H1 (cell line): Measurements from ENCODE around the gene LRRC41. TPM values are rescaled to one million over a fixed set of nuclear protein-coding genes. Genes with fewer than 3 reads are reported as not detected.
"Not testable (repeated sequence)": the region's sequence is repeated elsewhere in the genome, so short reads cannot be mapped to it uniquely, and the experiment has no call there.

ENCODE experiments used
- CTCF ChIA-PET: fragments of 300-600 bp; sonication (Branson Sonifier 250); formaldehyde crosslinking; loops from one replicate; lab custom pipeline; 2021; ENCODE audit not compliant: partially characterized antibody; lab: Charles Lee
- POLR2A ChIA-PET: fragments of 300-600 bp; sonication (Branson Sonifier 250); formaldehyde crosslinking; loops from one replicate; lab custom pipeline; 2021; ENCODE audit warnings: inconsistent platforms; ENCODE audit not compliant: partially characterized antibody; lab: Charles Lee
- DNase-seq, 2 experiments: peaks; one replicate each; pipeline versions ENCODE4 v3.0.0 to v3.0.0-alpha.2; 2010 to 2022; ENCODE audit warnings: low spot score in 2 of 2, low read depth in 1 of 2, mixed read lengths in 1 of 2
- FAIRE-seq: peaks from 2 replicates; lab custom pipeline; 2011; peaks lifted over from hg19 to GRCh38; lab: Jason Lieb, UNC
- H2AFZ ChIP-seq: 2 replicates; pipeline ENCODE4 v1.8.1; 2012; ENCODE audit warnings: low read length, inconsistent platforms
- H2AK5ac ChIP-seq: 2 replicates; pipeline ENCODE4 v1.6.1; 2013; ENCODE audit warnings: low read depth, low read length
- H2BK120ac ChIP-seq: replicated peaks from 2 replicates; pipeline ENCODE3; 2013; ENCODE audit warnings: low read depth, low read length, inconsistent platforms
- H2BK12ac ChIP-seq: 2 replicates; pipeline ENCODE4 v1.6.1; 2013; ENCODE audit warnings: low read depth, low read length
- H2BK15ac ChIP-seq: 2 replicates; pipeline ENCODE4 v1.6.1; 2013; ENCODE audit warnings: low read length
- H2BK20ac ChIP-seq: 2 replicates; pipeline ENCODE4 v1.6.1; 2013; ENCODE audit warnings: low read length
- H2BK5ac ChIP-seq: 2 replicates; pipeline ENCODE4 v1.6.1; 2013; ENCODE audit warnings: low read depth, low read length
- H3K14ac ChIP-seq: 2 replicates; pipeline ENCODE4 v1.6.1; 2013; ENCODE audit warnings: inconsistent platforms; ENCODE audit not compliant: insufficient read length
- H3K18ac ChIP-seq: 2 replicates; pipeline ENCODE4 v1.6.1; 2013; ENCODE audit warnings: low read length; ENCODE audit errors: extremely low read depth
- H3K23ac ChIP-seq: 2 replicates; pipeline ENCODE4 v1.6.1; 2013; ENCODE audit warnings: inconsistent platforms; ENCODE audit not compliant: insufficient read length
- H3K23me2 ChIP-seq: 2 replicates; pipeline ENCODE4 v1.6.1; 2013; ENCODE audit warnings: low read depth, low read length
- H3K27ac ChIP-seq: 2 replicates; pipeline ENCODE4 v1.6.1; 2011; ENCODE audit warnings: low read depth, low read length, inconsistent platforms
- H3K27me3 ChIP-seq, 4 experiments: replicated peaks in 1 of 4; 1 replicate in 1 of 4; 2 replicates in 3 of 4; pipeline versions ENCODE4 v1.6.1 to v1.8.1; 2011 to 2013; ENCODE audit warnings: low read length in 3 of 4, mild to moderate bottlenecking in 3 of 4, inconsistent platforms in 2 of 4, mixed read lengths in 2 of 4, moderate library complexity in 1 of 4; ENCODE audit not compliant: control insufficient read depth in 3 of 4, insufficient read depth in 3 of 4; ENCODE audit errors: extremely low read depth in 1 of 4
- H3K36me3 ChIP-seq, 4 experiments: 2 replicates each; pipeline versions ENCODE4 v1.6.1 to v1.8.1; 2011 to 2013; ENCODE audit warnings: mild to moderate bottlenecking in 4 of 4, low read length in 3 of 4, moderate library complexity in 2 of 4, control low read depth in 1 of 4, inconsistent platforms in 1 of 4; ENCODE audit not compliant: insufficient read depth in 4 of 4, control insufficient read depth in 2 of 4
- H3K4ac ChIP-seq: replicated peaks from 2 replicates; pipeline ENCODE3; 2013; ENCODE audit warnings: low read length, low read depth, mixed read lengths, inconsistent platforms; ENCODE audit not compliant: insufficient read length
- H3K4me1 ChIP-seq, 4 experiments: replicated peaks in 1 of 4; 1 replicate in 1 of 4; 2 replicates in 3 of 4; pipeline versions ENCODE4 v1.6.1 to v1.8.1; 2011 to 2013; ENCODE audit warnings: low read length in 3 of 4, inconsistent platforms in 2 of 4, mixed read lengths in 1 of 4; ENCODE audit not compliant: insufficient read depth in 4 of 4, control insufficient read depth in 3 of 4
- H3K4me2 ChIP-seq, 2 experiments: 2 replicates each; pipeline versions ENCODE4 v1.6.1 to v1.8.1; 2011 to 2013; ENCODE audit warnings: low read depth in 2 of 2, low read length in 2 of 2, control low read depth in 1 of 2, inconsistent platforms in 1 of 2, mild to moderate bottlenecking in 1 of 2; ENCODE audit not compliant: insufficient read depth in 1 of 2
- H3K4me3 ChIP-seq, 4 experiments: fragments of 200-600, 300-600 bp in 1 of 4; sonication (generic), shearing (Covaris generic), sonication (Bioruptor Twin) in 1 of 4; 2 replicates each; pipeline versions ENCODE4 v1.5.1 to v1.8.1; 2011 to 2016; ENCODE audit warnings: low read length in 4 of 4, low read depth in 3 of 4, control low read depth in 2 of 4, inconsistent platforms in 2 of 4, mild to moderate bottlenecking in 2 of 4, mixed read lengths in 1 of 4, moderate library complexity in 1 of 4; ENCODE audit not compliant: insufficient read depth in 2 of 4; ENCODE audit errors: extremely low read depth in 1 of 4
- H3K56ac ChIP-seq: replicated peaks from 2 replicates; pipeline ENCODE3; 2013; ENCODE audit warnings: low read depth, mild to moderate bottlenecking, mixed read lengths, low read length, inconsistent platforms; ENCODE audit not compliant: insufficient read length
- H3K79me1 ChIP-seq: 2 replicates; pipeline ENCODE4 v1.6.1; 2013; ENCODE audit warnings: low read depth, low read length, control low read depth
- H3K79me2 ChIP-seq, 2 experiments: 2 replicates each; pipeline versions ENCODE4 v1.6.1 to v1.8.1; 2012 to 2013; ENCODE audit warnings: low read length in 2 of 2, mild to moderate bottlenecking in 2 of 2, inconsistent platforms in 1 of 2; ENCODE audit not compliant: insufficient read depth in 2 of 2, control insufficient read depth in 1 of 2
- H3K9ac ChIP-seq, 4 experiments: replicated peaks in 1 of 4; 1 replicate in 1 of 4; 2 replicates in 3 of 4; pipeline versions ENCODE4 v1.6.1 to v1.8.1; 2011 to 2013; ENCODE audit warnings: low read depth in 3 of 4, low read length in 3 of 4, control low read depth in 2 of 4, mild to moderate bottlenecking in 2 of 4, moderate library complexity in 2 of 4, inconsistent platforms in 1 of 4; ENCODE audit errors: extremely low read depth in 1 of 4
- H3K9me3 ChIP-seq, 2 experiments: 2 replicates each; pipeline versions ENCODE4 v1.6.1 to v1.8.1; 2012 to 2013; ENCODE audit warnings: mild to moderate bottlenecking in 2 of 2, moderate library complexity in 2 of 2, control low read depth in 1 of 2, inconsistent platforms in 1 of 2, low read depth in 1 of 2, low read length in 1 of 2, mixed read lengths in 1 of 2; ENCODE audit not compliant: insufficient read depth in 2 of 2
- H4K20me1 ChIP-seq, 2 experiments: replicated peaks in 1 of 2; 2 replicates each; pipeline versions ENCODE3 to v1.8.1; 2011 to 2013; ENCODE audit warnings: inconsistent platforms in 2 of 2, low read length in 2 of 2, mild to moderate bottlenecking in 1 of 2; ENCODE audit not compliant: insufficient read depth in 2 of 2, control insufficient read depth in 1 of 2
- H4K5ac ChIP-seq: 2 replicates; pipeline ENCODE4 v1.6.1; 2013; ENCODE audit warnings: low read length, low read depth, mixed read lengths, inconsistent platforms; ENCODE audit not compliant: insufficient read length
- H4K8ac ChIP-seq: 2 replicates; pipeline ENCODE4 v1.8.0; 2013; ENCODE audit warnings: mild to moderate bottlenecking, moderate library complexity, low read length, inconsistent platforms; ENCODE audit not compliant: insufficient read depth; ENCODE audit errors: extremely low read depth
- H4K91ac ChIP-seq: replicated peaks from 2 replicates; pipeline ENCODE3; 2013; ENCODE audit warnings: low read length, mixed read lengths, inconsistent platforms; ENCODE audit not compliant: insufficient read length
- WGBS, 2 experiments: shearing (Covaris generic) in 1 of 2; methylation state at CpG; one replicate each; pipeline versions ENCODE4 v1.1.6 to v1.1.7; 2013 to 2015; ENCODE audit warnings: low lambda C conversion rate in 2 of 2, mixed read lengths in 2 of 2, inconsistent platforms in 1 of 2, low coverage in 1 of 2, missing lambda C conversion rate in 1 of 2; ENCODE audit not compliant: insufficient replicate concordance in 2 of 2, insufficient coverage in 1 of 2, insufficient read length in 1 of 2; ENCODE audit errors: extremely low coverage in 1 of 2, missing lambda C conversion rate in 1 of 2; 5-methylcytosine and 5-hydroxymethylcytosine counted together
- polyA plus RNA-seq, 7 experiments: library from polyadenylated mRNA; depleted of rRNA in 3 of 7; stranded (reverse) in 5 of 7; unstranded in 2 of 7; fragments of >200 nt in 5 of 7; fragments of 200-250 nt in 2 of 7; gene quantifications; 1 replicate in 5 of 7; 2 replicates in 1 of 7; 4 replicates in 1 of 7; pipeline versions ENCODE4 v1.2.1 to v1.2.3, GENCODE V29; 2011 to 2013; ENCODE audit warnings: missing spikeins in 2 of 7, mixed read lengths in 2 of 7
- total RNA-seq: library from RNA; stranded (reverse); fragmentation: NEBNext Ultra II Directional; extraction: Animal tissue kit (Norgen Biotek cat#: 25700); gene quantifications from 2 replicates; pipeline ENCODE4 v1.2.1, GENCODE V29; 2021

The LRRC41 gene
- total and polyA plus RNA-seq, 2 of the 8 experiments (the other 6 are each of a cell fraction or from before 2014, with no cell fraction given): 36.8 to 51.2 TPM

- not testable (repeated sequence) for H3K56ac ChIP-seq, H3K14ac ChIP-seq, H3K4me3 ChIP-seq, H2BK12ac ChIP-seq, H3K27ac ChIP-seq, H3K9ac ChIP-seq, DNase-seq, H2BK5ac ChIP-seq, H3K9me3 ChIP-seq, H3K23me2 ChIP-seq, H3K27me3 ChIP-seq, H3K79me1 ChIP-seq, H3K4me2 ChIP-seq, H4K5ac ChIP-seq, H2BK20ac ChIP-seq, FAIRE-seq, H3K18ac ChIP-seq, H4K8ac ChIP-seq, H2BK120ac ChIP-seq, H2BK15ac ChIP-seq, H3K4ac ChIP-seq, H2AK5ac ChIP-seq, H3K79me2 ChIP-seq, H4K20me1 ChIP-seq, H3K4me1 ChIP-seq, H3K23ac ChIP-seq, H2AFZ ChIP-seq, H4K91ac ChIP-seq
- 94% methylated on average over 6 of the region's 6 CpGs; no CpG with 5 or more reads in 1 of the 2 experiments for whole genome bisulfite sequencing, 2 experiments
- peaks cover 5 to 29% (median 14%) of the 10 kb centered on the region in 4 experiments; a peak in 7 of 8 replicates for H3K36me3 ChIP-seq
- ChIA-PET CTCF (interaction anchor here (0.6 to 3.2 kb wide), 7 partner anchors 10 to 89 kb away, joined by 3 to 16 read pairs (median 4); partner anchors contain the start of gene NSUN4), POLR2A (interaction anchor here (0.6 to 4.4 kb wide), 6 partner anchors 9 to 50 kb away, joined by 4 to 39 read pairs (median 24); partner anchors contain the start of genes LRRC41, NSUN4 and UQCRH)
These were observed 15.9 kb upstream of the LRRC41 start for GRCh38 chr1:46319301-46319700.
